Liver (tissue), 9 donors: ENCODE data around the gene TAMALIN. TPM values are rescaled to one million over a fixed set of nuclear protein-coding genes. Genes with fewer than 3 reads are reported as not detected.

ENCODE experiments used
- DNase-seq: peaks from one replicate; pipeline ENCODE4 v3.0.0-alpha.2; 2017; ENCODE audit warnings: low spot score
- H3K27ac ChIP-seq, 2 donors: one replicate each; pipeline ENCODE4 v1.7.0; 2013; ENCODE audit warnings: inconsistent platforms in 2 of 2, low read length in 2 of 2, control low read depth in 1 of 2, low read depth in 1 of 2, mild to moderate bottlenecking in 1 of 2
- H3K27me3 ChIP-seq, 4 donors: one replicate each; pipeline versions ENCODE4 v1.6.1 to v1.7.0; 2013; ENCODE audit warnings: low read length in 3 of 4, inconsistent platforms in 1 of 4, mild to moderate bottlenecking in 1 of 4, moderate library complexity in 1 of 4; ENCODE audit not compliant: control insufficient read depth in 4 of 4, insufficient read depth in 4 of 4
- H3K36me3 ChIP-seq, 4 donors: one replicate each; pipeline versions ENCODE4 v1.6.1 to v1.7.0; 2013; ENCODE audit warnings: low read length in 3 of 4, mild to moderate bottlenecking in 3 of 4, low read depth in 1 of 4, moderate library complexity in 1 of 4; ENCODE audit not compliant: control insufficient read depth in 4 of 4, insufficient read depth in 3 of 4
- H3K4me1 ChIP-seq, 4 donors: one replicate each; pipeline versions ENCODE4 v1.6.1 to v1.7.0; 2013; ENCODE audit warnings: low read length in 3 of 4, mild to moderate bottlenecking in 3 of 4, moderate library complexity in 1 of 4; ENCODE audit not compliant: control insufficient read depth in 4 of 4, insufficient read depth in 4 of 4
- H3K4me3 ChIP-seq, 3 donors: one replicate each; pipeline versions ENCODE4 v1.6.1 to v1.7.0; 2013; ENCODE audit warnings: low read length in 3 of 3, control low read depth in 1 of 3, low read depth in 1 of 3, mild to moderate bottlenecking in 1 of 3
- H3K9ac ChIP-seq, 2 donors: one replicate each; pipeline ENCODE4 v1.7.0; 2013; ENCODE audit warnings: low read length in 2 of 2, mild to moderate bottlenecking in 2 of 2, moderate library complexity in 2 of 2, control low read depth in 1 of 2, low read depth in 1 of 2
- H3K9me3 ChIP-seq, 4 donors: one replicate each; pipeline versions ENCODE4 v1.6.1 to v1.7.0; 2013; ENCODE audit warnings: low read length in 3 of 4; ENCODE audit not compliant: control insufficient read depth in 4 of 4
- CTCF ChIP-seq: fragments of 150-350 bp; IDR thresholded peaks from 2 replicates; pipeline ENCODE4 v1.5.1; 2017; ENCODE audit warnings: improper control_type of control experiment, low read depth, low read length; ENCODE audit not compliant: missing input control
- EGR1 ChIP-seq, 2 donors: IDR thresholded peaks; 2 replicates each; pipeline ENCODE4 v1.6.1; 2016 to 2018; ENCODE audit warnings: antibody characterized with exemption in 2 of 2, low read depth in 2 of 2
- FOXA1 ChIP-seq: IDR thresholded peaks from 2 replicates; pipeline ENCODE4 v1.6.1; 2016; ENCODE audit warnings: antibody characterized with exemption
- FOXA2 ChIP-seq: IDR thresholded peaks from 2 replicates; pipeline ENCODE4 v1.6.1; 2016; ENCODE audit warnings: antibody characterized with exemption
- GABPA ChIP-seq, 2 donors: IDR thresholded peaks in 1 of 2; conservative IDR thresholded peaks in 1 of 2; 2 replicates each; pipeline ENCODE4 v1.6.1; 2016; ENCODE audit warnings: antibody characterized with exemption in 2 of 2, mild to moderate bottlenecking in 1 of 2, moderate library complexity in 1 of 2
- HNF4A ChIP-seq, 2 donors: conservative IDR thresholded peaks; 2 replicates each; pipeline ENCODE4 v1.6.1; 2016; ENCODE audit warnings: antibody characterized with exemption in 2 of 2, mild to moderate bottlenecking in 2 of 2
- JUND ChIP-seq, 2 donors: IDR thresholded peaks; 2 replicates each; pipeline ENCODE4 v1.6.1; 2016; ENCODE audit warnings: antibody characterized with exemption in 2 of 2
- MAX ChIP-seq: IDR thresholded peaks from 2 replicates; pipeline ENCODE4 v1.6.1; 2016; ENCODE audit warnings: antibody characterized with exemption
- NR2F2 ChIP-seq: IDR thresholded peaks from 2 replicates; pipeline ENCODE4 v1.6.1; 2016; ENCODE audit warnings: antibody characterized with exemption
- RAD21 ChIP-seq, 2 donors: IDR thresholded peaks; 2 replicates each; pipeline ENCODE4 v1.6.1; 2016; ENCODE audit warnings: antibody characterized with exemption in 2 of 2, mild to moderate bottlenecking in 2 of 2
- SP1 ChIP-seq: IDR thresholded peaks from 2 replicates; pipeline ENCODE4 v1.6.1; 2018; ENCODE audit warnings: antibody characterized with exemption, mild to moderate bottlenecking
- TAF1 ChIP-seq: conservative IDR thresholded peaks from 2 replicates; pipeline ENCODE4 v1.6.1; 2016; ENCODE audit warnings: antibody characterized with exemption, mild to moderate bottlenecking
- YY1 ChIP-seq: IDR thresholded peaks from 2 replicates; pipeline ENCODE4 v1.6.1; 2016; ENCODE audit warnings: antibody characterized with exemption, mild to moderate bottlenecking
- WGBS: extraction: QIAGEN DNeasy Blood & Tissue Kit; methylation state at CpG from one replicate; pipeline ENCODE4 v1.1.7; 2013; 5-methylcytosine and 5-hydroxymethylcytosine counted together
- polyA plus RNA-seq, 2 donors: library from polyadenylated mRNA; stranded (reverse) in 1 of 2; unstranded in 1 of 2; fragments of 200-250 nt in 1 of 2; fragments of >200 nt in 1 of 2; fragmentation: Nextera tagmentation in 1 of 2; extraction: Ambion mirVana in 1 of 2; gene quantifications; one replicate each; pipeline versions ENCODE4 v1.2.1 to v1.2.3, GENCODE V29; 2013 to 2015
- total RNA-seq, 2 donors: library from RNA; depleted of rRNA; stranded (reverse); fragments of >200 nt; gene quantifications; one replicate each; pipeline ENCODE4 v1.2.3, GENCODE V29; 2014
- TF ChIP-seq, protein P1 (sequence below): IDR thresholded peaks from 2 replicates; pipeline ENCODE4 v1.6.1; 2016; ENCODE audit warnings: antibody characterized with exemption
- TF ChIP-seq, protein P2 (sequence below): IDR thresholded peaks from 2 replicates; pipeline ENCODE4 v1.6.1; 2016; ENCODE audit warnings: antibody characterized with exemption, mild to moderate bottlenecking
- donor health status: healthy.
- donor health status: healthy.
- donor health status: healthy.
- donor health status: healthy.
- donor health status: healthy.

Gene TAMALIN
- total and polyA plus RNA-seq, 4 donors = 1.1 to 9.9 (median 2.5) TPM

GRCh38 chr12:51974646-51975045 is 32.1 kb upstream of the TAMALIN start:
- DNase-seq = no peak

More at GRCh38 chr12:51974646-51975045, 32.1 kb upstream of the TAMALIN start:
- no peak overlapping the region for H3K4me3 ChIP-seq
- 72% methylated on average over 2 of the region's 2 CpGs for WGBS
- H3K4me1 ChIP-seq = peaks cover 30 to 80% (median 68%) of the 10 kb centered on the region in 4 donors
- H3K27me3 ChIP-seq = no peaks in the 10 kb centered on the region
- H3K27ac ChIP-seq = peak overlapping the region in 1 of 2 donors; percentile 77
- H3K9me3 ChIP-seq = no peaks in the 10 kb centered on the region
- peaks cover 2 to 10% (median 7%) of the 10 kb centered on the region in 4 donors for H3K36me3 ChIP-seq
- H3K9ac ChIP-seq = no peak overlapping the region
- TF ChIP-seq JUND (IDR thresholded peaks at IDR 0.05) (no peak), FOXA2 (no peak), SP1 (no peak), HNF4A (conservative IDR thresholded peaks at IDR 0.05) (no peak), CTCF (no peak), FOXA1 (no peak), NR2F2 (no peak), GABPA (IDR thresholded peaks at IDR 0.05 in 1 of 2, conservative IDR thresholded peaks at IDR 0.05 in 1 of 2) (no peak), YY1 (no peak), TAF1 (no peak), MAX (no peak), RAD21 (IDR thresholded peaks at IDR 0.05) (no peak), EGR1 (IDR thresholded peaks at IDR 0.05; ENCODE audit: low read depth in 2 of 2) (no peak)
- TF ChIP-seq, protein P1, sequence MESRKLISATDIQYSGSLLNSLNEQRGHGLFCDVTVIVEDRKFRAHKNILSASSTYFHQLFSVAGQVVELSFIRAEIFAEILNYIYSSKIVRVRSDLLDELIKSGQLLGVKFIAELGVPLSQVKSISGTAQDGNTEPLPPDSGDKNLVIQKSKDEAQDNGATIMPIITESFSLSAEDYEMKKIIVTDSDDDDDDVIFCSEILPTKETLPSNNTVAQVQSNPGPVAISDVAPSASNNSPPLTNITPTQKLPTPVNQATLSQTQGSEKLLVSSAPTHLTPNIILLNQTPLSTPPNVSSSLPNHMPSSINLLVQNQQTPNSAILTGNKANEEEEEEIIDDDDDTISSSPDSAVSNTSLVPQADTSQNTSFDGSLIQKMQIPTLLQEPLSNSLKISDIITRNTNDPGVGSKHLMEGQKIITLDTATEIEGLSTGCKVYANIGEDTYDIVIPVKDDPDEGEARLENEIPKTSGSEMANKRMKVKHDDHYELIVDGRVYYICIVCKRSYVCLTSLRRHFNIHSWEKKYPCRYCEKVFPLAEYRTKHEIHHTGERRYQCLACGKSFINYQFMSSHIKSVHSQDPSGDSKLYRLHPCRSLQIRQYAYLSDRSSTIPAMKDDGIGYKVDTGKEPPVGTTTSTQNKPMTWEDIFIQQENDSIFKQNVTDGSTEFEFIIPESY = no peak
- TF ChIP-seq, protein P2, sequence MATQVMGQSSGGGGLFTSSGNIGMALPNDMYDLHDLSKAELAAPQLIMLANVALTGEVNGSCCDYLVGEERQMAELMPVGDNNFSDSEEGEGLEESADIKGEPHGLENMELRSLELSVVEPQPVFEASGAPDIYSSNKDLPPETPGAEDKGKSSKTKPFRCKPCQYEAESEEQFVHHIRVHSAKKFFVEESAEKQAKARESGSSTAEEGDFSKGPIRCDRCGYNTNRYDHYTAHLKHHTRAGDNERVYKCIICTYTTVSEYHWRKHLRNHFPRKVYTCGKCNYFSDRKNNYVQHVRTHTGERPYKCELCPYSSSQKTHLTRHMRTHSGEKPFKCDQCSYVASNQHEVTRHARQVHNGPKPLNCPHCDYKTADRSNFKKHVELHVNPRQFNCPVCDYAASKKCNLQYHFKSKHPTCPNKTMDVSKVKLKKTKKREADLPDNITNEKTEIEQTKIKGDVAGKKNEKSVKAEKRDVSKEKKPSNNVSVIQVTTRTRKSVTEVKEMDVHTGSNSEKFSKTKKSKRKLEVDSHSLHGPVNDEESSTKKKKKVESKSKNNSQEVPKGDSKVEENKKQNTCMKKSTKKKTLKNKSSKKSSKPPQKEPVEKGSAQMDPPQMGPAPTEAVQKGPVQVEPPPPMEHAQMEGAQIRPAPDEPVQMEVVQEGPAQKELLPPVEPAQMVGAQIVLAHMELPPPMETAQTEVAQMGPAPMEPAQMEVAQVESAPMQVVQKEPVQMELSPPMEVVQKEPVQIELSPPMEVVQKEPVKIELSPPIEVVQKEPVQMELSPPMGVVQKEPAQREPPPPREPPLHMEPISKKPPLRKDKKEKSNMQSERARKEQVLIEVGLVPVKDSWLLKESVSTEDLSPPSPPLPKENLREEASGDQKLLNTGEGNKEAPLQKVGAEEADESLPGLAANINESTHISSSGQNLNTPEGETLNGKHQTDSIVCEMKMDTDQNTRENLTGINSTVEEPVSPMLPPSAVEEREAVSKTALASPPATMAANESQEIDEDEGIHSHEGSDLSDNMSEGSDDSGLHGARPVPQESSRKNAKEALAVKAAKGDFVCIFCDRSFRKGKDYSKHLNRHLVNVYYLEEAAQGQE = no peak
